Inflammatory macrophage treated with lipopolysaccharide for 1 hour (primary cell): ENCODE measurements around the gene FAM3A.
A peak's percentile ranks its signal among the peaks of the same experiment; 100 is the strongest.

Experiments
- DNase-seq, 2 donors: peaks; one replicate each; pipeline ENCODE4 v3.0.0-alpha.2; 2020 to 2022

FAM3A gene

DNA sequence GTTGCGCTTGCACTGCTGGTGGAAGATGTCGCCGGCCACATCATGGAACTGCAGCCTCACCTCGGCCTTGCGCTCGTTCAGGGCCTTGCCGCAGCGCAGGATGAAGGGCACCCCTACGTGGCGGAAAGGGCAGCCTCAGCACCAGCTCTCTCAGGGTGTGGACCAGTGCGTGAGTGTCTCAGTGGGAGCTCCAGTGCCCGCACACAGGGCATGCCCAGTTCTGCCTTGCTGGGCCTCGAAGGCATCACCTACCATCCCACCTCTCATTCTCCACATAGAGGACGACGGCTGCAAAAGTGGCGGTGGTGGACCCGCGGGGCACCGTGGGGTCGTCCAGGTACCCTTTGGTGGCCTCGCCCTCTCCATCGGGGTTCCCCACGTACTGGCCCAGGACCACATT, 16.7 kb upstream of the FAM3A start:
- DNase-seq = no peak

DNA sequence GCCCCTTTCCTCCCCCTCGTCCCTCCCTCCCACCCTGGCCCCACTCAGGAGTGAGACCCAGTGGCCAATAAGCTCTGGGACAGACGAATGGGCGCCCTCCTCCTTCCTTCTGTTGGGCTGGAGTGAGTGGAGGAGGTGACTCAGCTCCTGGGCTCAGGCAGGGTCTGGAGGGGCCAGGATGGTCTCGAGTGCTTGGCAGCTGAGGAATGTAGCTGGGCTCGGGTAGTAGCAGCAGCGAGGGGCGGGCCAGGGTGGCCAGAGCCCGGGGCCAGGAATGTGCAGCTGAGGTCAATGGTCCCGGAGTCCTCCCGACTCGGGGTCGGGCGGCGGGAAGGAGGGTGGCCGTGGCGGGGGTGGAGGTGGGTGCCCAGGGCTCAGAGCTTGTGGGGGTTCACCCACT, 15.6 kb upstream of the FAM3A start:
- DNase-seq = no peak

DNA sequence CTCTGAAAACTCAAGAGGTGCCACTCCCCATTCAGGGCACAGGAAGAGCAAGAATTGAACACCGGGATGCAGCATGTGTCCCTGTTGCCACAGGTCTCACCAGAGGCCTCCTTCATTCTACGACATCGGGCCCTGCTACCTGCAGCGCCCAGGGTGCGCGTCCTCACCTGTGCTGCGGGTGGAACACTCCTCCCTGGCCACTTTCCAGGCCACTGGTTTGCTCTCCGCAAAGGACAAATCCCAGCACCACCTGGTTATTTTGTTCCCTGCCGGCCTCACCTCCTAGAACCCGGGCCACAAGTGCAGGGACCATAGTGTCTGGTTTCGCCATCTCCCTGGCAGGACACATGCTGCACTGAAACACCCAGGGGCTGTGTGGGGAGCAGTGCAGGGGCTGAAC, 14.3 kb upstream of the FAM3A start:
- no peak for DNase-seq

DNA sequence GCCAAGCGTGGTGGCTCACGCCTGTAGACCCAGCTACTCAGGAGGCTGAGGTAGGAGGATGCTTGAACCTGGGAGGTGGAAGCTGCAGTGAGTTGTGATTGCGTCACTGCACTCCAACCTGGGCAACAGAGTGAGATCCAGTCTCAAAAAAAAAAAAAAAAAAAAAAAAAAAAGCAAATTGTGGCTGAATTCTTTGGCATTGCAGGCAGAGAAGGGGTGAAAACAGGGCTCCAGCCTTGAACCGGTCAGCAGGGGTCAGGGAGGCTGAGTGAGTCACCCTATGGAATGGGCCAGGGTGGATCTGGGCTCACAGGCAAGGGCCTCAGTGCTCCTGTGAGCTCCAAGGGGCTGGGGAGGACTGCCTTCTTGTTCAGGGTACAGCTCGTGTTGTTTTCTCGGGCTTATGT, 13.2 kb upstream of the FAM3A start:
- DNase-seq = no peak

GRCh38 chrX:154526901-154527675, 11.1 kb upstream of the FAM3A start:
- peak; percentile 51 to 65 for DNase-seq

- DNase-seq = no peak
Observed at GRCh38 chrX:154525606-154526490, 9.8 kb upstream of the FAM3A start.

- no peak for DNase-seq
Observed at GRCh38 chrX:154519389-154519788, 3.4 kb upstream of the FAM3A start.

DNA sequence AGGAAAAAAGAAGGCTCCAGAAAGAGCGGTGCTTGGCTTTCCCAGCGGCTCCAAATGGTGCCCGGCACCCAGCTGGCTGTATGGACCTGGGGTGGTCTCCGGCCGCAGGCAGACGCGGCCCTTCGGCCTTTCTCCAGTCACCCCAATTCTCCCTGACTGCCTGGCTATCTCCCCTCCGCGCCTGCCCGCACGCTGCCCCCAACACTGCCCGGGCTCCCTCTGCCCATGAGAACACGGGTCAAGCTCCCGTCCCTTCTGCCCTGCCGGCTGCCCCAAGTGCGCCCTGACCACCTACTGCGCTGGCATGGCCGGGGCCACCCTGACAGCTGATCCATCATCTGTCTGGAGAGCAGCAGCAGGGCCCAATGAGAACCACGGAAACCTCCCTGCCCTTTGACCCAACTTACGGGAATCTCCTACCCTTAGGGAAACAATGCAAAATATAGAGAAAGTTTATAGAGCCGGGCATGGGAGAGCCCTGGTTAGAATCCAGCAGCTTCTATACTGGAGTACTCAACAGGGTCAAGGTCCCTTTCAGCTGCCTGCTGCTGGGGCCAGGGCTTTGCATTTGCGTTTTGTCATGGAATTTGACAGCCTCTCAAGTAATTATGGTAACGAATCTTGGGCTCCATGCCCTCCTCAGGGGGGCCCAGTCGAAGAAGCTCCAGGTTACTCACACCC, 1.2 kb upstream of the FAM3A start:
- DNase-seq = no peak

GRCh38 chrX:154516656-154517100, 646 bp upstream of the FAM3A start:
- no peak for DNase-seq

DNA sequence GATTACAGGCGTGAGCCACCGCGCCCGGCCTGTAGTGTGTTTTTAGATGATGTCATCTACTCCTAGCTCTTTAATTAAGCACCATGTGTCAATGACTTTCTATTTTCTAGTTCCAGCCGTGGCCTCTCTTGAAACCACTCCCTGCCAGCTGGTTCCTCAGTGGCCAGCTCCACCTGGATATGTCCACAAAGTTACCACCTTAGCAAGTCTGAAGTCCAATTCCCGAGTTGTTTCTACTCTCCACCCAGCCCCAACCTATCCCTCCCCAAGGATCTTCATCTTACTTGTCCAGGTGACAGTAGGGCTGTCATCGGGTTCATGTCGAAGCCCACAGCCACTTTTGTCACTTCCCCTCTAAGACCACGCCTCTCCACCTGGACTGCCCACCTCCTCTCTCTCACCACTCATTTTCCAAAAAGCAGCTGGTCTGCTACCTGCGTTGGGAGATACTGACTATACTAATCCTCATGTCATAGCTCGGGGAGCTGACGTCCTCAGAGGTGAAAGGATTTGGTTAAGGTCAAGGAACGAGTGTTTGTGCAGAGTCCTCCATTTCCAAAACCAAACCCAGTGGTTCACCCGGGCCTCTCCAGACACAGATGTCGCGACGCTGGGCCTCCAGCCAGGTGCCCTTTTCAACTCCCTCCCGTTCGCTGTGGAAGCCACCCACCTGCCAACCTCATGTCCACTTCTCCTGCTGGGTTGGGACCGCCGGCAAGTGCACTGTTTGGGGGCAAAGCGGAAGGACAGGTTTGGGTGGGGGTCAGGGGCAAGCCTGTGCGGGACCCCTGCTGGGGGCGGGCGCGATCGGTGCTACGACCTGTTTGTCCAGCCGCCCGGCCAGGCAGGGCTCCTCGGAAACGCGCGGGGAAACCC, 704 bp downstream of the FAM3A start:
- no peak for DNase-seq

DNA sequence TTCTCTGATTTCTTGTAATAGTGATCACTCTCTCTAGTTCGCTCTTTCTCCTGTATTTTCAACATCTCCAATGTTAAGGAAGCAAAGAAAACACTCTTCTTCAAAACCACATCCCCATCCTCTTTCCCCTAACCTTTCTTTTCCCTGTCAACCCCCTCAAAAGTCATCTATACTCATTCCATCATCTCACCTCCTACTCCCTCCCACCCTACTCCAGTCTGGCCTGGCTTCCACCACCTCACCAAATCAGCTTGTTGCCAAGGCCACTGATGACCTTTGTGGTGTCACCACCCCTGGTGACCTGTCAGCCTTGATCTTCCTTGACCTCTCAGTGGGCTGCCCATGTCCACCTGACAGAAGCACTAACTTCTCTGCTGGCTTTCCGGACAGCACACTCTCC, 2.3 kb downstream of the FAM3A start:
- DNase-seq = no peak

DNA sequence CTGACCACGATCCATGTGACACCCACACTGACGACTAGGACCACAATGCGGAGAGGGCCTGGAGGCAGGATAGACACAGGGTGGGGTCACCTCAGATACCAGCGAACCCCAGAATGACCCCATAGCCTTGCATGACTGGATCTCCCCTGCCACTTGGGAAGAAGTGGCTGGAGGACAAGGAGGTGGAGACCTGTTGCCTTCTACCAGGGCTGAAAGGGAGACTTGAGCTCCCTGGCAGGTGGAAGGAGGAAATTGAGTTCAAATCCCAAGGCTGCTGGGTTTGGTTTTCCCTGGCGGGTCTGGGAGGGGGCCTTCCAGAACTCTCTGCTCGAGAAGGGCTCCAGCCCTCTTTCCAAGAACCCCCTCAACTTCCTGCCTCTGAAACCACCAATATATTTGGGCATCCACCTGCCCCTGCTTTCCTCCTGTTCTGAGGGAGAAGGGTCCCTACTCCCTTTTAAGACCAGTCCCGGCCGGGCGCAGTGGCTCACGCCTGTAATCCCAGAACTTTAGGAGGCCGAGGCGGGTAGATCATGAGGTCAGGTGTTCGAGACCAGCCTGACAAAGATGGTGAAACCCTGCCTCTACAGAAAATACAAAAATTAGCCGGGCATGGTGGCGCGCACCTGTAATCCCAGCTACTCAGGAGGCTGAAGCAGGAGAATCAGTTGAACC, 3.0 kb downstream of the FAM3A start:
- no peak for DNase-seq

GRCh38 chrX:154511761-154512160, 4.3 kb downstream of the FAM3A start:
- DNase-seq = no peak

GRCh38 chrX:154509455-154509854, 6.6 kb downstream of the FAM3A start:
- DNase-seq = no peak

- DNase-seq = no peak
Observed at GRCh38 chrX:154508384-154508745, 7.7 kb downstream of the FAM3A start.

DNA sequence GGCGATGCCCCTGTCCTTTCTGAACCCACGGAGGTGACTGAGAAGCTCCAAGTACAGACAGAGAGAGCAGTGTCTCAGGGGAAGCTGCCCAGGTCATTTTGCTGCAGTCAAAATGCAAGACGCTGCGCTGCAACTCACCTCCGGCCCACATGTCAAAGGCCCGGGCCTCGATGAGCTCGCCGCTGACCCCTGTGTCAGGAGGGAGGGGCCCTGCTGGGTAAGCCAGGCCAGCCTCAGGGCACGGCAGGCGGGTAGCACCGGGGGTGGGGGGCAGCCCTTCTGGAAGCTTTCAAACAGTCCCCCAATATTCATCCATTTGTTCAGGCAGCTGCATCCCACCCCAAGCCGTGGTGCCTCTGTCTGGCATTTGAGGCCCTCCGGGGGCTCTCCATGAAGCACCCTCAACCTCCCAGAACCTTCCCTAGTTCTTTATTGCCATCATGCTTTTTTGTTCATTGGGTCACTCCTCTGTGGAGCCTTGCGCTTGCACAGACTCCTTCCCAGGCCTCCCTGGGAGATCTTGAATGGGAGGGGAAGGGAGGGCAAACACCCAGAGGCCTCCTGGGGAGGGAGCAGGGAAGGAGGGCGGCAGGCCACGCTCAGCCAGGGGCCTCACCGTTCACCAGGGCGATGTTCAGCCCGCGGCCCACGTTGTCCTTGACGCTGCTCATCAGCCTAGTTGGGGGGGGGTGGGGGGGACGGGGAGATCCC, 8.2 kb downstream of the FAM3A start:
- DNase-seq = no peak

DNA sequence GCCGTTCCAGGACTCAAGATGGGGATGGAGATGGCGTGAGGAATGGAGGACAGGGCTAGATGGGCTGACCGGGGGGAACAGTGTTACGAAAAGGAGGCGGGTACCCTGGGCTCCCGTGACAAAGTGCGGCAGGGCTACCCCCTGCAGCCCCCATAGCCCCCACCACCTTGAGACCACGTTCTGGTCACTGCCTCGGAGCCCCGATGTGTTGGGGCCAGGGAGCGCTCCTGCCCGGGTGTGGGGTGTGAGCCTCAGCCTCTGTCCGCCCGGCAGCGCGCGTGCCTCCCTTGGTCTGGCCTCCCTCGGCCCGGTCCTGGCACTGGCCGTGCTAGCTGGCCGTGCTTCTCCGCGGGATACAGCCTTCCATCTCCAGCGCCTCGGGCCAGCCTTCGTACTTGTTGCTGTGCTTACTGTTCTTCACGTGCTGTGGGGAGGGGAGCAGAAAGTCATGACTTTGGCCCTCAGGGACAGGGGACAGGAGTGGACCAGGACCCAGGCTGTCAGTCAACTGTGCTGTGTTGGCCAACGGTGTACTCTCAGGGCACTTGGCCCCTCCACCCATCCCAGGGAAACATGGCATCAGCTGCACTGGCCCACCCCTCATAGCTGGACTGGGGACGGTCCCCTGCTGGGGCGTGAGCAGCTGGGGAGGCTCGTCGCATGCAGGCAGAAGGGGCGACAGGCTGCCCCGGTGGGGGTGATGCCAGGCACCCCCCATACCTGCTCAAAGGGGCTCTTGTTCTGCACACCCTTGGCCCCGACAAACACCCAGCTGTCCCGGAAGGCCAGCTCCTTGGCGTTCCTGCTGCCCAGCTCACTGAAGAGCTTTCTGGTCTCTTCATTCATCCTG, 9.3 kb downstream of the FAM3A start:
- DNase-seq = no peak

- no peak for DNase-seq
Observed at GRCh38 chrX:154505734-154506133, 10.3 kb downstream of the FAM3A start.

DNA sequence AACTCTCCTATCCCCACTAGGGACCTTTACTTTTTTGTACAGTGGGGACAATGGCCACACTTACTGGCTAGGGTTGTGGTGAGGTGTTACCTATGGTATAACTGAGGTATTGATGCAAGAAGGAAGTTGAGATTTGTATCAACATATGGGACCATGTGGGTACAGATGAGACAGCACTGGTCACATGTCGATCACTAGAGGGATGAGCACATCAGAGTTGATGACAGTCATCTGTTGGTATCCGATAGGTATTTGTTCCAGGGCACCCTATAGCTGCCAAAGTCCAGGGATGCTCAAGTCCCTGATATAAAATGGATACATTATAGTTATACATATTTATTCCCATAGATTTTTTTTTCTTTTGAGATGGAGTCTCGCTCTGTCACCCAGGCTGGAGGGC, 13.0 kb downstream of the FAM3A start:
- DNase-seq = no peak

DNA sequence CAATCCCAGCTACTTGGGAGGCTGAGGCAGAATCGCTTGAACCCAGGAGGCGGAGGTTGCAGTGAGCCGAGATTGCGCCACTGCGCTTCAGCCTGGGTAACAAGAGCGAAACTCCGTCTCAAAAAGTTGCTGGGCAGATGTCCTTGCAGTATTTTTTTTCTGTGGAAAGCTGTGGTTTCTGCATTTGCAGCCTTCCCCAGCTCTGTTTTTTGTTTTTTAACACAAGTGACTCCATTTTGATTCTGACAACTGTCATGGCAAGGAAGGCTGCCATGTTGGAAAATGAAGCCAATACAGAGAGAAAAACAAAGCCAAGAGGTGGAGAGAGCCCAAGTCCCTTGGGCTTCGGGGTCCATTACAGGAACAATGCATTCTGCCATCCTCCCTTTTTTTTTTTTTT, 13.9 kb downstream of the FAM3A start:
- no peak for DNase-seq
